Measurements from ENCODE around the gene TPCN1. TPM values are rescaled to one million over a fixed set of nuclear protein-coding genes. Genes with fewer than 3 reads are reported as not detected.

Gene TPCN1
- total RNA-seq, 1 experiment from 2014 or later, result 43.0 TPM

- H3K4me3 Mint-ChIP-seq (ENCODE audit: unreplicated experiment), result no peak overlapping the region
- POLR2A ChIA-PET, result interaction anchor here (1.2 kb wide), 1 partner anchor 31 kb away, joined by 3 read pairs; no protein-coding TSS in a partner anchor
- peaks cover 26% of the 10 kb centered on the region for H3K36me3 Mint-ChIP-seq (ENCODE audit: insufficient read depth, unreplicated experiment)
- no peak for TF ChIP-seq CTCF (IDR thresholded peaks at IDR 0.05; ENCODE audit: unreplicated experiment)
- H3K4me1 Mint-ChIP-seq (ENCODE audit: insufficient read depth, unreplicated experiment), result no peaks in the 10 kb centered on the region
- CTCF ChIA-PET, result interaction anchor here (0.7 kb wide), 1 partner anchor 1345 kb away, joined by 3 read pairs; no protein-coding TSS in a partner anchor
- no peak overlapping the region for H3K27ac Mint-ChIP-seq (ENCODE audit: low read depth, unreplicated experiment)
- intact Hi-C loops (cut with micrococcal nuclease), result no loop called here
- DNase-seq (ENCODE audit: unreplicated experiment), result no peak
- H3K9me3 Mint-ChIP-seq (ENCODE audit: unreplicated experiment), result no peaks in the 10 kb centered on the region
- H3K27me3 Mint-ChIP-seq (ENCODE audit: insufficient read depth, unreplicated experiment), result no peaks in the 10 kb centered on the region
- no TSS peak for BruUV-seq (replicated peaks)
These were observed 31.2 kb downstream of the TPCN1 start for GRCh38 chr12:113252494-113252893.

- Mint-ChIP-seq H3K9me3 (ENCODE audit: unreplicated experiment) (no peaks in the 10 kb centered on the region), H3K27me3 (ENCODE audit: insufficient read depth, unreplicated experiment) (no peaks in the 10 kb centered on the region), H3K36me3 (ENCODE audit: insufficient read depth, unreplicated experiment) (peaks cover 20% of the 10 kb centered on the region), H3K4me3 (ENCODE audit: unreplicated experiment) (no peak overlapping the region), H3K4me1 (ENCODE audit: insufficient read depth, unreplicated experiment) (no peaks in the 10 kb centered on the region), H3K27ac (ENCODE audit: low read depth, unreplicated experiment) (no peak overlapping the region)
- no peak for TF ChIP-seq CTCF (IDR thresholded peaks at IDR 0.05; ENCODE audit: unreplicated experiment)
- intact Hi-C loops (cut with micrococcal nuclease), result no loop called here
- ChIA-PET CTCF (interaction anchor here (0.8 kb wide), 1 partner anchor 13 kb away, joined by 3 read pairs; no protein-coding TSS in a partner anchor), POLR2A (interaction anchor here (0.6 to 2.0 kb wide), 6 partner anchors 8 to 253 kb away, joined by 3 to 8 read pairs (median 4); partner anchors contain the start of gene TPCN1)
- no TSS peak for BruUV-seq (replicated peaks)
- no peak for DNase-seq (ENCODE audit: unreplicated experiment)
These were observed 32.4 kb downstream of the TPCN1 start for GRCh38 chr12:113253532-113254285.

GRCh38 chr12:113254298-113254697 lies 33.0 kb downstream of the TPCN1 start:
- BruUV-seq (replicated peaks), result no TSS peak
- Mint-ChIP-seq H3K4me1 (ENCODE audit: insufficient read depth, unreplicated experiment) (peaks cover 3% of the 10 kb centered on the region), H3K9me3 (ENCODE audit: unreplicated experiment) (no peaks in the 10 kb centered on the region), H3K27ac (ENCODE audit: low read depth, unreplicated experiment) (no peak overlapping the region), H3K36me3 (ENCODE audit: insufficient read depth, unreplicated experiment) (peaks cover 21% of the 10 kb centered on the region), H3K27me3 (ENCODE audit: insufficient read depth, unreplicated experiment) (no peaks in the 10 kb centered on the region), H3K4me3 (ENCODE audit: unreplicated experiment) (no peak overlapping the region)
- DNase-seq (ENCODE audit: unreplicated experiment), result no peak
- no peak for TF ChIP-seq CTCF (IDR thresholded peaks at IDR 0.05; ENCODE audit: unreplicated experiment)
- POLR2A ChIA-PET, result interaction anchor here (0.6 to 2.0 kb wide), 6 partner anchors 8 to 253 kb away, joined by 3 to 8 read pairs (median 4); partner anchors contain the start of gene TPCN1
- CTCF ChIA-PET, result interaction anchor here (0.8 kb wide), 1 partner anchor 13 kb away, joined by 3 read pairs; no protein-coding TSS in a partner anchor
- intact Hi-C loops (cut with micrococcal nuclease), result no loop called here

GRCh38 chr12:113257564-113257963 lies 36.3 kb downstream of the TPCN1 start:
- H3K27me3 Mint-ChIP-seq (ENCODE audit: insufficient read depth, unreplicated experiment), result no peaks in the 10 kb centered on the region
- H3K9me3 Mint-ChIP-seq (ENCODE audit: unreplicated experiment), result no peaks in the 10 kb centered on the region
- CTCF ChIA-PET, result interaction anchor here (0.8 kb wide), 1 partner anchor 11 kb away, joined by 4 read pairs; no protein-coding TSS in a partner anchor

More at GRCh38 chr12:113257564-113257963, 36.3 kb downstream of the TPCN1 start:
- H3K27ac Mint-ChIP-seq (ENCODE audit: low read depth, unreplicated experiment), result no peak overlapping the region
- POLR2A ChIA-PET, result no interaction called here
- intact Hi-C loops (cut with micrococcal nuclease), result no loop called here
- peaks cover 27% of the 10 kb centered on the region for H3K36me3 Mint-ChIP-seq (ENCODE audit: insufficient read depth, unreplicated experiment)
- no peak for TF ChIP-seq CTCF (IDR thresholded peaks at IDR 0.05; ENCODE audit: unreplicated experiment)
- no peak for DNase-seq (ENCODE audit: unreplicated experiment)
- H3K4me1 Mint-ChIP-seq (ENCODE audit: insufficient read depth, unreplicated experiment), result peaks cover 9% of the 10 kb centered on the region
- H3K4me3 Mint-ChIP-seq (ENCODE audit: unreplicated experiment), result no peak overlapping the region
- BruUV-seq (replicated peaks), result no TSS peak
